NCI-H526 (cell line): ENCODE results near the gene ROPN1B.
"Not testable (repeated sequence)": the region's sequence is repeated elsewhere in the genome, so short reads cannot be mapped to it uniquely, and the experiment has no call there.

Experiments
- DNase-seq, 2 experiments: peaks; one replicate each; lab custom pipeline; 2025; lab: John Stamatoyannopoulos, UW

The ROPN1B gene

GRCh38 chr3:125968701-125969592 lies at the start of gene ROPN1B:
ROPN1B (plus strand) TSS chr3:125969178; CDS start chr3:125972055, 2,877 bp downstream.
- not testable (repeated sequence) for DNase-seq

DNA sequence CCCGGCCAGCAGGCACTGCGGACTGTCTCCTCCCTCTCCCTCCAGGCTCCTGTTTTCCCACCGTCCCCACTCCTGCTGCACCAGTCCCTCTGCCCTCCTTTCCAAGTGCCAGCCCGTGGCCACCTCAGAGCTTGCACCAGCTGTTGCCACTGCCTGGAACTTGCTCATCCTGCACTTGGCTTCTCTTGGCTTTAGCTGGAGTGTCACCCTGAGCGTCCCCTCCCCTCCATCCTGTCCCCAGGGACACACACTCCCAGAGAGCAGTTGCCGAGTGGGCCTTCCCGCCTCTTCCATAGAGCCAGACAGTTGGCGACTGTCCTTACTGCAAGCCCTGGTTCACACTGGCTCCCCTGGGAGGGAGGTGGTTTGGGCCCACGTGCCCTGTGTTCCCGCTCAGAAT lies 48.8 kb upstream of the ROPN1B start:
- DNase-seq: peak in 1 of 2 experiments; percentile 9

DNA sequence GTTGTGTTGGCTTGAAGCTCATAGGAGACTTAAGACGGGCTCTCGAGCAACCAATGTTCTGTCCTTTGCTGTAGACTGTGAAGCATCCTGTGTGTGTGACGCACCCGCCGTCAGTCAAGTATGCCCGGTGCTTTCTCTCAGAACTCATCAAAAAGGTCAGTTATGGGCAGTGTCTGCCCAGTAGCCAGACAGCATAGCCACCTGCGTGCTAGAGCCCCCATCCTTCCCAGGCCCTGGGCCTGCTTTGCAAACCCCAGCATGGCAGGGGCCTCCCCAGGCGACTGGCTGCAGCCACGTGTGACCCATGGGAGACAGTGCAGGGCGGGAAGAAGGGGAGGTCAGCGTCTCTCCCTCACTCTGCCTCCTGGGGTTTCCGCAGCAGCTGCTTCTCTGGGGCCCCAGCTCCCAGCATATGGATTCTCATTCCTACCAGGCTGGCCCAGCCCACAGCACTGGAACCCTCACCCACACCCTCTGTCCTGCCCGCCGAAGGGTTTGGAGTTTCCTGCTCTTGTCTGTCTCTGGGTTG lies 48.2 kb upstream of the ROPN1B start:
- not testable (repeated sequence) for DNase-seq

DNA sequence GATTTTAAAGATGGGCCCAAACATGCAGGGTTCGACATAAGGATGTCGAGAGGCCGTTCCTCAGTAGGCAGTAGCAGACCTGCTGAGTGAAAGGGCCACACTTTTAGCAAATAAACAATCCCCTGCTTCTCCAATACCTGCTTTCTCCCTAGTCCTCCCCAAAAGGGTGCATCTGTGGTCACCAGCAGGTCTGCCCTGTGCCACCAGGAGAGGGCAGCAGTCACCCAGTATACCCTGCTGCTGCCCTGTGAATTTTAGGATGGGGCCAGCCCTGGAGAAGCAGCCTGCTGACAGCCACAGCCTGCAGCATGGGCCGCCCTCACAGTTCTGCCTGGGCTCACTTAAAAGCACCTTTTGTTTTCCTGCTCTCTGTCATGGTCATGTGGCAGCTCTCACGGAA lies 47.3 kb upstream of the ROPN1B start:
- DNase-seq: peak in 1 of 2 experiments; percentile 64

GRCh38 chr3:125923324-125924115 lies 45.5 kb upstream of the ROPN1B start:
- DNase-seq: not testable (repeated sequence)

GRCh38 chr3:125924276-125924675 lies 44.7 kb upstream of the ROPN1B start:
- not testable (repeated sequence) for DNase-seq

- not testable (repeated sequence) for DNase-seq
Measured at GRCh38 chr3:125925727-125926126, 43.3 kb upstream of the ROPN1B start.

DNA sequence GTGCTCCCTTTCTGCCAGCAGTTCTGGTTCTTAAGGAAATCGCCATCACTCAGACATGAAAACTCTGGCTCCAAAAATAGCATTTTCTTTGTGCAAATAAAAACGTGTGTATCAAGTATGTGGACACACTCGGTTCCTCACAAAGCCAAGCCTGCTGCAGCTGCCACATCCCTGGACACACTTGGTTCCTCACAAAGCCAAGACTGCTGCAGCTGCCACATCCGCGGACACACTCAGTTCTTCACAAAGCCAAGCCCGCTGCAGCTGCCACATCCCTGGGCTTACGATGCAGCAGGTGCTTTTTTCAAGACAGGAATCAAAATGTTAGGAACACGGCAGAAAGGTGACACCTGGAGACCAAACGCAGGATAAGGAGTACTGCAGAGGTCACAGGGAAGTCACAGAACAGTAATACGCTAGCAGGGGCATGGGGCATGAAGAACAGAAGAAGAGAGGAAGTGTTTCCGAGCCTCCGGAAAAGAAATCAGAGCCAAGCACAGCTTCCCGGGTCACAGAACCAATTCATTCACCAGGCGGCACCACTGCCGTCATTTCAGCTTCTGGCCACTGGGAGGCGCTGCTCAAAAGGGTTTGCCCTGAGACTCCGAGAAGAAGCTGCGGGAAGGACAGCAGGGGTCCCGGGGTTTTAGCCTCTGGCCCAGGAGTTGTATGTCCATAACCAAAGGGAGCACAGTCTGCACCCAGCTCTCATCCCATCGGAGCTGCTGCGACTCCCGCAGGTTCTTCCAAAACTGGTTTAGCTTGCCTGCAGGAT lies 40.0 kb upstream of the ROPN1B start:
- DNase-seq: peak; percentile 24 to 73

DNA sequence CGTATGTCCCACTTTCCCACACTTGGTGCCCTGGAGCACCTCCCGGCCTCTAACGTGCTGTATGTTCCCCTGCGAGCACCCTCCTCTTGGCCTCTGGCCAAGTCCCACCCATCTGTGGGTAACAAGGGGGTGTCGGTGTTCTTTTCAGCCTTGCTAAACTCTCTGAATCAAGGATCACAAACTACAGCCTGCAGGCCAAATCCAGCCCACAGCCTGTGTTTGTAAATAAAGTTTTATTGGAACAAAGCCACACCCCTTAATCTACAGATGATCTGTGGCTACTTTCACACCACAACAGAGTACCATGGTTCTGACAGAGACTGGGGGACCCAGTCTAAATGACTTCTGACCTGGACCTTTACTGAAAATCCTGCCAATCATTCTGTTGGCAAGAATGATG lies 39.2 kb upstream of the ROPN1B start:
- not testable (repeated sequence) for DNase-seq

DNA sequence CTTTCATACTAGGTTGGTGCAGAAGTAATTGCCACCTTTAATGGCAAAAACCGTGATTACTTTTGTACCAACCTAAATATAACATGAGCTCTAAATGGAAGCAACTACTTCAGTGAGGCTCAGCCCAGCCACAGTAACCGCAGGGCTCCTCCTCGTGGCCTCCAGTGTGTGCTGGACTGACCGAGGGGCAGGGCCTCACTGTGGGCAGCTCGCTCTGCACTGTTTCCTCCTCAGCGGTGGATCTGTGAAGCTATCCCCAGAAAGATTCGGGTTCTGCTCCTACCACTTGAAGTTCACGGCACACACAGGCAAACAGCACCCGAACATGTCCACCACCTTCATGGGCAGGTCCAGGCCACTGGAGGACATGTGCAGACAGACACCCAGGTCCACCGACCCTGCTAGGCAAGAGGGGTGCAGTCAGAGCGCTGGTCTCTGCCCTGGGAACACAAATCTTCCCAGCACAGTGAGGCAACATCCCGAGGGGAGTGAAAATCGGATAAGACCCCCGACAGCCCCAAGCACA lies 37.6 kb upstream of the ROPN1B start:
- not testable (repeated sequence) for DNase-seq

- DNase-seq: not testable (repeated sequence)
Measured at GRCh38 chr3:125933397-125934173, 35.4 kb upstream of the ROPN1B start.

DNA sequence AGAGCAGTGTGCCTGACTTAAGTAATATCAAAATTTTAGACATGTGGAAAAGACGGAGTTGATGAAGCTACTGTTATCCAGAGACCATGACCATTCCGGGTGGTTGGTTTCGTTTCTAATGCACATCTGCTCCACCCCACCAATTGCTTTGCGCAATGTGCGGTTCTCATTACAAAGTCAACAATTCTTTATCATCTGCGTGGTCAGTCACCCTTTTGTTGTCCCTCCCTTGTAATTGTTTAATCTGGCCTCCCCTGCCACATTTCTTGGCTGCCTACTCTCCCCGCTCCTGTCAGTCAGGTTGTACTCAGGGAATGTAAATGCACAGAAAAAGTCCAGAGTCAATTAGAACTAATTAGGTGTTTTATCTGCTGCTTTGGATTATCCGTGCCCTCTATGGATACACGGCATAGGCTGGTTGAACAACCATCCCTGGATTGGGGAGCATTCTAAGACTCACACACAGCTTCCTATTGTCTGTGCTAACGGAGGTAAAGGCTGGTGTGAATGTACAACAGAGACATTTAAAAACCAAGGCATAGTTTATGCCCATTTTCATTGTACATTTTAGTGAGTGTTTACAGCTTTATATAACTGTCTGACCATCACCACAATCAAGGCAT lies 33.6 kb upstream of the ROPN1B start:
- not testable (repeated sequence) for DNase-seq

GRCh38 chr3:125936210-125936815 lies 32.7 kb upstream of the ROPN1B start:
- DNase-seq: peak; percentile 50 to 70

- DNase-seq: not testable (repeated sequence)
Measured at GRCh38 chr3:125936891-125937290, 32.1 kb upstream of the ROPN1B start.

- not testable (repeated sequence) for DNase-seq
Measured at GRCh38 chr3:125947806-125948205, 21.2 kb upstream of the ROPN1B start.

DNA sequence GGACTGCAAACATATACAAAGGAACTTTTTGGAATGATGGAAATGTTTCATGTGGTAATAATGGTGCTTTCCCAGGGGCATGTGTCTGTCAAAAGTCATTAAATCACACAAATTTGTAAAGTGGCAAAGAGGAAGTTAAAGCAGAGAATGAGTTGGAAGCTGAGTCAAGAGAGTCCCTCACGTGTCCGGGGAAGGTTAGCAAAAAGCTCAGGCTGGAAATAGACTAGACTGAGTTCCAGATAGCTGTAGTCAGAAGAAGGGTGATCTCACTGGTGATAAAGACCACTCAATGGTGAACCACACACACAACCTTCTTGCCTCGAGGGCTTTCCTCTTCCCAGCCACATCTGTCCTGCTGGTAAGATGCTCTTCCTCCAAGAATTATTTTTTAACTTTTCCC lies 20.1 kb upstream of the ROPN1B start:
- not testable (repeated sequence) for DNase-seq

DNA sequence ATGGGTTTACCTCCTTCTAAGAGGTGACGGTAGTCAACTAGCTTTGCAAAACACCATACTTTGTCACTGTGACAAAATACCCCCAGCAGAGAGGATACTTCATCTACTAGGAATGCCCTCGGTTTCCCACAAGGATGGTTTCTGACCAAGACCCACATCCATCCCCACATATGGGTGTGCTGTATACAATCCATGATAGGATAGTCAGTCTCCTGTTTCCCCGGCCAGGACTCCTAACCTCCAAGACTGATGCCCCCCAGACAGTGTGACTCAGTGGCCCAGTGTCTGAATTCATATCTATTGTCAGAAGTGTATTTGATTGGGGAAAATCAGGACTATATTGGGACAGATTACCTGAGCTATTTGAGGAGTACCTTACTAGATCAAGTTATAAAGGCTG lies 17.8 kb upstream of the ROPN1B start:
- DNase-seq: not testable (repeated sequence)

DNA sequence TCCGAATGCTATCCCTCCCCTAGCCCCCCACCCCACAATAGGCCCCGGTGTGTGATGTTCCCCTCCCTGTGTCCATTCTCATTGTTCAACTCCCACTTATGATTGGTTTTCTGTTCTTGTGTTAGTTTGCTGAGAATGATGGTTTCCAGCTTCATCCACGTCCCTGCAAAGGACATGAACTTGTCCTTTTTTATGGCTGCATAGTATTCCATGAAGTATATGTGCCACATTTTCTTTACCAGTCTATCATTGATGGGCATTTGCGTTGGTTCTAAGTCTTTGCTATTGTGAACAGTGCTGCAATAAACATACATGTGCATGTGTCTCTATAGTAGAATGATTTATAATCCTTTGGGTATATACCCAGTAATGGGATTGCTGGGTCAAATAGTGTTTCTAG lies 12.0 kb upstream of the ROPN1B start:
- not testable (repeated sequence) for DNase-seq

GRCh38 chr3:125957674-125958510 lies 11.1 kb upstream of the ROPN1B start:
- DNase-seq: peak in 1 of 2 experiments; percentile 29
